Lung microvascular endothelial cell (primary cell): ENCODE results near the gene DNASE2B. TPM values are rescaled to one million over a fixed set of nuclear protein-coding genes. Genes with fewer than 3 reads are reported as not detected.

Experiments used
- DNase-seq, 2 donors: peaks; one replicate each; pipeline versions ENCODE4 v3.0.0 to v3.0.0-alpha.2; 2010; ENCODE audit warnings: low read depth in 2 of 2
- total RNA-seq: library from RNA; depleted of rRNA; stranded (reverse); fragments of >200 nt; gene quantifications from 2 replicates; pipeline ENCODE4 v1.2.1, GENCODE V29; 2014

DNASE2B gene
- total RNA-seq, 1 donor from 2014 or later: not detected

GRCh38 chr1:84452436-84452835 is 54.2 kb downstream of the DNASE2B start:
- no peak for DNase-seq

- DNase-seq: no peak
Measured at GRCh38 chr1:84462118-84462517, 63.8 kb downstream of the DNASE2B start.

Other genes starting within 250 kb of the DNASE2B start
- gene SAMD13, start 96.8 kb upstream of the DNASE2B start, total RNA-seq: 0.20 and 1.7 TPM in 2 replicates
- gene RPF1, start 80.8 kb downstream of the DNASE2B start, total RNA-seq: 21.4 and 23.4 TPM in 2 replicates
- gene SPATA1, start 107.9 kb downstream of the DNASE2B start, total RNA-seq: 0.22 and 0.99 TPM in 2 replicates
- 11.1 and 17.7 TPM in 2 replicates for gene GNG5, start 108.1 kb downstream of the DNASE2B start, total RNA-seq
- gene CTBS, start 176.0 kb downstream of the DNASE2B start, total RNA-seq: 3.1 and 4.6 TPM in 2 replicates